SHP77 (cell line): ENCODE data around the gene COL6A2.
"Not testable (repeated sequence)": the region's sequence is repeated elsewhere in the genome, so short reads cannot be mapped to it uniquely, and the experiment has no call there.

Experiments used
- DNase-seq, 2 experiments: peaks; one replicate each; lab custom pipeline; 2025; lab: John Stamatoyannopoulos, UW

COL6A2 gene

GRCh38 chr21:46126309-46127238, 28.7 kb downstream of the COL6A2 start:
- no peak for DNase-seq

- no peak for DNase-seq
These were observed 29.6 kb downstream of the COL6A2 start for GRCh38 chr21:46127239-46128105.

GRCh38 chr21:46128106-46128932, 30.4 kb downstream of the COL6A2 start:
- no peak for DNase-seq

- no peak for DNase-seq
These were observed 31.1 kb downstream of the COL6A2 start for GRCh38 chr21:46128933-46129571.

GRCh38 chr21:46129846-46130651, 32.1 kb downstream of the COL6A2 start:
- no peak for DNase-seq

- no peak for DNase-seq
These were observed 33.1 kb downstream of the COL6A2 start for GRCh38 chr21:46130831-46131587.

GRCh38 chr21:46131588-46131837, 33.6 kb downstream of the COL6A2 start:
- DNase-seq: no peak

- no peak for DNase-seq
These were observed 34.1 kb downstream of the COL6A2 start for GRCh38 chr21:46131838-46132651.

- DNase-seq: no peak
These were observed 38.0 kb downstream of the COL6A2 start for GRCh38 chr21:46135782-46136395.

GRCh38 chr21:46136739-46137349, 38.9 kb downstream of the COL6A2 start:
- DNase-seq: no peak

GRCh38 chr21:46137908-46138307, 40.0 kb downstream of the COL6A2 start:
- no peak for DNase-seq

GRCh38 chr21:46138383-46138970, 40.6 kb downstream of the COL6A2 start:
- no peak for DNase-seq

- DNase-seq: no peak
These were observed 41.8 kb downstream of the COL6A2 start for GRCh38 chr21:46139686-46140085.

GRCh38 chr21:46140352-46141003, 42.6 kb downstream of the COL6A2 start:
- not testable (repeated sequence) for DNase-seq

- no peak for DNase-seq
These were observed 44.1 kb downstream of the COL6A2 start for GRCh38 chr21:46141767-46142581.
